ENCODE data around the gene RPE. TPM values are rescaled to one million over a fixed set of nuclear protein-coding genes. Genes with fewer than 3 reads are reported as not detected.

Gene RPE
- 10 to 100 TPM in 11 of 12 donors, not detected in 1; 23.8 to 34.1 (median 28.5) TPM for polyA plus RNA-seq (ENCODE audit: insufficient read length in 12 of 12)
- long read RNA-seq, donor 1, transcript RPE-202 (6 exons, 2,569 nt) = major isoform, 13 of 23 reads
- long read RNA-seq, donor 1, partial matches to known transcripts = 8 of 23 reads
- long read RNA-seq, donor 1, other reads (novel, unspliced or antisense) = 0 of 23 reads
- long read RNA-seq, donor 2, transcript RPE-202 (6 exons, 2,569 nt) = major isoform, 18 of 23 reads
- long read RNA-seq, donor 2, partial matches to known transcripts = 0 of 23 reads
- long read RNA-seq, donor 2, other reads (novel, unspliced or antisense) = 0 of 23 reads
- long read RNA-seq, donor 3, transcript RPE-202 (6 exons, 2,569 nt) = major isoform, 6 of 8 reads
- long read RNA-seq, donor 3, partial matches to known transcripts = 0 of 8 reads
- long read RNA-seq, donor 3, other reads (novel, unspliced or antisense) = 0 of 8 reads
- long read RNA-seq, donor 4, partial matches to known transcripts = 0 of 3 reads
- long read RNA-seq, donor 4, other reads (novel, unspliced or antisense) = 0 of 3 reads
- long read RNA-seq, donor 5, transcript RPE-202 (6 exons, 2,569 nt) = major isoform, 14 of 15 reads
- long read RNA-seq, donor 5, partial matches to known transcripts = 0 of 15 reads
- long read RNA-seq, donor 5, other reads (novel, unspliced or antisense) = 0 of 15 reads
- long read RNA-seq, donor 6, transcript RPE-202 (6 exons, 2,569 nt) = major isoform, 8 of 10 reads
- long read RNA-seq, donor 6, partial matches to known transcripts = 0 of 10 reads
- long read RNA-seq, donor 6, other reads (novel, unspliced or antisense) = 0 of 10 reads
- long read RNA-seq, donor 7, partial matches to known transcripts = 0 of 4 reads
- long read RNA-seq, donor 7, other reads (novel, unspliced or antisense) = 0 of 4 reads
- long read RNA-seq, donor 8, transcript RPE-202 (6 exons, 2,569 nt) = major isoform, 13 of 14 reads
- long read RNA-seq, donor 8, partial matches to known transcripts = 0 of 14 reads
- long read RNA-seq, donor 8, other reads (novel, unspliced or antisense) = 0 of 14 reads
- long read RNA-seq, donor 9, partial matches to known transcripts = 0 of 5 reads
- long read RNA-seq, donor 9, other reads (novel, unspliced or antisense) = 0 of 5 reads
- long read RNA-seq, donor 10, transcript RPE-202 (6 exons, 2,569 nt) = major isoform, 6 of 9 reads
- long read RNA-seq, donor 10, partial matches to known transcripts = 0 of 9 reads
- long read RNA-seq, donor 10, other reads (novel, unspliced or antisense) = 0 of 9 reads
- long read RNA-seq, donor 11, transcript RPE-202 (6 exons, 2,569 nt) = major isoform, 11 of 12 reads
- long read RNA-seq, donor 11, partial matches to known transcripts = 0 of 12 reads
- long read RNA-seq, donor 11, other reads (novel, unspliced or antisense) = 0 of 12 reads

GRCh38 chr2:210002158-210003157, at the start of gene RPE:
Gene RPE, plus strand, starts transcription at chr2:210002638. Its CDS starts 24 bp downstream, at chr2:210002662.
- peak; percentile 97 for DNase-seq

DNA sequence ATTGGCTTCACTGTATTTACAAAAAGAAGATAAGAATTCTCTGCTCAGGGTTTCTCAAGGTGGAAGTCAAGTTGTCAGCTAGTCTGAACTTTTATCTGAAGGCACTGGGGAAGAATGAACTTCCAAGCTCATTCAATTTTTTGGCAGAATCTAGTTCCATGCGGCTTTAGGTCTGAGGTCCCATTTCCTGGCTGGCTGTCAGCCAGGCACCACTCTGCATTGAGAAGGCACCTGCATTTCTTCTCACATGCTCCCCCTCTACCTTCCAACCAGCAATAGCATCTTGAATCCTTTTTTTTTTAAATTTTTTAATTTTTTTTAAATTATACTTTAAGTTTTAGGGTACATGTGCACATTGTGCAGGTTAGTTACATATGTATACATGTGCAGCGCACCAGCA, 46.2 kb upstream of the RPE start:
- no peak for DNase-seq

DNA sequence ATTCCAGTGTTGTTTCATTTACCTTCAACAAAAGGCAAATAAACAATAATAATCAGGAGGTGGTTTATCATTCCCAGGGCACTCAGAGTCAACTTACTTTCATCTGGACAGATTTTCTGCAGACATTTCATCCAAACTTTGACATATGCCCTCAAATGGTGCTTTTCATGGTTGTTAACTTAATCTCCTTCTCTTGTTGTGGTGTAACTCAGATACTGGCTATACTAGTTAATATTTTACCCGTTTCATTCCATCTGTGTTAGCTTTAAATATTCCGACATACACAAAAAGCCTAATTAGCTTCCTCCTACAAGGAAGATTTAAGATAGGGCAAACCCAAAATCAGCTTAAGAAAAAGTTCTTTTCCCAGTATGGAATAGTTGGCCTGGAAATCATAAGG, 44.4 kb upstream of the RPE start:
- no peak for DNase-seq

- no peak for DNase-seq
Observed at GRCh38 chr2:209960045-209960444, 42.4 kb upstream of the RPE start.

GRCh38 chr2:209960676-209961630, 41.5 kb upstream of the RPE start:
- peak; percentile 32 for DNase-seq

GRCh38 chr2:209965723-209966122, 36.7 kb upstream of the RPE start:
- DNase-seq = no peak

DNA sequence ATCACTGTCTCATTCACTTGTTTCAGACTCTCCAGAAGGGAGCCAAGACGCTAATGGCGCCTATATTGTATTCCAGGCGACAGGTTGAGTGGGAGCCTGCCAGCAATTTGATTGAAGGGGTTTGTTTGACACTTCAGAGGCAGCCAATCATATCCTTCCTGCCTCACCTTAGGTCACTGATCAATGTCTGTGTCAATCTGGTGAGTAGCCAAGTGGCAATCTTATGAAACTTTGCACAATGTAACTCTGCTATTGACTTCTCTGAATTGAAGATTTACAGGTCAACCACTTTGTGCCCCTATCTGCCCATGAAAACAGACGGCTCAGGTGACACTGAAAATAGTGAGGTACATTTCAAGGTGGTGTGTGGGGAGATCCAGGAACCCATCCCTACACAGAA, 32.7 kb upstream of the RPE start:
- DNase-seq = no peak

- DNase-seq = no peak
Observed at GRCh38 chr2:209970271-209970670, 32.2 kb upstream of the RPE start.

DNA sequence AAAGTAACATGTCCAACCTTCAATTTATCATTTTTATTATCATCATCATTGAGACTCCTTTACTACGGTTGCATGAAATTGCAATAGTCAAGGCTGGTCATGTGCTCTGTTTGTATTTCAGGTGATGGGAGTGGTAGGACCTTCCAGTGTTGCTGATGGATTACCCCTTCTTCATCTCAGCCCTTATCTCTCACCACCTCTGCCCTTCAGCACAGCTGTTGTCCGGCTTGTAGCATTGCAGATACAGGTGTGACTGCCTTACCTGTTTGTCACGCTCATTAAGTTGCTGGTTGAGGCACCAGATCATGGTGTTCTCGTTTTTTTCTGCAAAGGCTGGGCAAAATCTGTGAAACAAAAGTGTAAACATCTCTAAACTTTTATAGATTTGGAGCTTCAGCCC, 31.7 kb upstream of the RPE start:
- DNase-seq = no peak

DNA sequence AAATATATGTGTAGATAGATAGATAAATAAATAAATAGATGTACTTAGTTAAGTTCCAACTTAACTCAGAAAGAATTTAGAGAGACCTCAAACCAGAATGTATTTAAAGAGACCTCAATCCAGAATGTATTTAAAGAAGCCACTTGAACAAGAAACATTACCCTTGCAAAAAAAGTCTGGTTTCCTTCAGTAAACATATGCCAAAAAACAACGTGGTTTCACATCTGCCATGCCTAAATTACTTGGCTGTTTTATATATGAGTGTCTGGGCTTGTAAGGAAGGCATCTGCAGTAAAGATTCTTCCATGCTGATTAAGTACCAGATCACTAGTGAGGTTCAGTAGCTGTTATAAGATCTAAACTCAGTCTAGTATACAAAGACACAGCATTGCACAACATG, 29.1 kb upstream of the RPE start:
- no peak for DNase-seq

DNA sequence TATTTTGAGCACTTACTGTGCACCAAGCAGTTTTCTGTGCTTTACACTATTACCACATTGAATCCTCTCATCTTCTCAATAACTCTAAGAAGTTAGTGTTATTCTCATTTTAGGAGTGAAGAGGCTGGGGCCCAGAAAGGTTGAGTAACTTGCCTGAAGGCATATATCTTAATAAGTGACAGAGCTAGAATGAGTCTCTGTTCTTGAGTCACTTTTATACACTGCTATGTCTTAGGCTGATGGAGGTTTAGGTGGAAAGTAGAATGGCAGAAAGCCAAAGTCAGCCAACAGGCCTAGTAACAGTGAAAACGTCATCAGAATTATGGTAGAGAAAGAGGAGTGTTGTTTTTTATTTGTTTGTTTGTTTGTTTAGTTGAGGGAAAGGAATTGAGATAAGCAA, 27.9 kb upstream of the RPE start:
- DNase-seq = no peak

GRCh38 chr2:209976698-209977385, 25.6 kb upstream of the RPE start:
- no peak for DNase-seq

GRCh38 chr2:209977386-209978239, 24.8 kb upstream of the RPE start:
- DNase-seq = peak; percentile 27

DNA sequence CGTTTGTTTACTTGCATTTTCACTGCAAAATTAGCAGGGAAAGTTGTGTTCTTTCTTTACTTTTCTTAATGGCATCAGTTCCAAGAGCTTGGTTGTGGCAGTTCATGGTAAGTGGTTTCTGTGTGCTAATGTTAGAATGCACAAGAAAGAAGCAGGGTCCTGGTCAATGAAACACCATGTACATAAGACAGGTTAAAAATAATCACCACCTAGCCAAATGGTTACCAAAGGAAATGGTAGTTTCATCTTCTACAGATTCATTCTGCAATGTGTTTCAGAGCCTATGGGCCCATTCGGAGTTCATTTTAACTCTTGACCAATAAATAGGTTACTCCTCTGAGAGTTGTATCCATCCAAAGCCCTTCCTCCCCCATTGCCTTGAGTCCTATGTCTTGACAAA, 18.1 kb upstream of the RPE start:
- no peak for DNase-seq

- no peak for DNase-seq
Observed at GRCh38 chr2:209985874-209986273, 16.6 kb upstream of the RPE start.

DNA sequence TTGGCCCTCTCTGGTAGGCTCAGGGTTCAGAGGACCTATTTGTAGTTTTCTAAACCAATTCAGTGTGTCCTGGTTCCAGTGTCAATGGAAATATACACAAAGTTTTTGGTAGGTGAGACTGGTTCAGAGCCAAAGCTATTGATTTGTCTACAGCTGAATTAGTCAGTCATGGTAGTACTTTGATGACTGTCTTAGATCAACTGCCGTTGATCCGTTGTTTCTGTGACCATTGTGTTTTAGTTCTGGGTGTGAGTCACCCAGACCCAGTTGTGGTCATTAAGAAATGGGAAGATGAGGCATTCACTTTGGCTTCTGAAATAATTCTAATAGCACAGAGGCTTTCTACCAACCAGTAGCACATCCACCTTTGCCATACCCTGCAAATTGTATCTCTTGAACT, 16.0 kb upstream of the RPE start:
- DNase-seq = no peak

GRCh38 chr2:209988010-209988409, 14.4 kb upstream of the RPE start:
- no peak for DNase-seq

DNA sequence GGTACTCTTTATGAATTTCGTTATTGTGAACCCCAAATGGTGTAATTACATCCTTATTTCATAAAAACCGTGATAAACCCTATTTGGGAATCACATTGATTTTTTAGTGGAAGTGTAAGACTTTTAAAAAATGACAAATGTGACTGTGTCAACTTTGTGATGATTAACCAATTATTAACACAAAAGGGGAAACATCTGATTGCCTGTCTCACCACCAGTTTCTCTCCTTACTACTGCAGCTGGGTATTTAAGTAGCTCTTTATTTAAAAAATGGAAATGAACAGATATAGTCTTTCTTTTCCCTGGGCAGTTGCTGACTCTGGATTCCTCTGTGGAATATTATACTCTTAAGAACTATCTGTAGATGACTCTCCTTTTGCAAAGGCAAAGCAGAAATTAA, 11.6 kb upstream of the RPE start:
- no peak for DNase-seq
